Neuronal stem cell (in vitro differentiated cells): ENCODE results near the gene CARMIL1.

Experiments
- DNase-seq: peaks from one replicate; pipeline ENCODE4 v3.0.0-alpha.2; 2013; ENCODE audit warnings: low spot score
- H2AFZ ChIP-seq: one replicate; pipeline ENCODE4 v1.6.1; 2013; ENCODE audit warnings: mild to moderate bottlenecking, low read length, inconsistent platforms
- H2AK5ac ChIP-seq: 2 replicates; pipeline ENCODE4 v1.6.1; 2013; ENCODE audit warnings: low read depth, mild to moderate bottlenecking, inconsistent platforms, low read length, moderate library complexity, mixed read lengths
- H2BK120ac ChIP-seq: 2 replicates; pipeline ENCODE4 v1.6.1; 2013; ENCODE audit warnings: low read depth, mild to moderate bottlenecking, inconsistent platforms, low read length, moderate library complexity, mixed read lengths
- H2BK12ac ChIP-seq: one replicate; pipeline ENCODE4 v1.6.1; 2013; ENCODE audit warnings: low read length, inconsistent platforms
- H2BK15ac ChIP-seq: 2 replicates; pipeline ENCODE4 v1.6.1; 2013; ENCODE audit warnings: mild to moderate bottlenecking, low read length, inconsistent platforms, mixed read lengths
- H2BK5ac ChIP-seq: one replicate; pipeline ENCODE4 v1.6.1; 2013; ENCODE audit warnings: inconsistent platforms, mild to moderate bottlenecking, low read length, moderate library complexity
- H3K14ac ChIP-seq: one replicate; pipeline ENCODE4 v1.6.1; 2013; ENCODE audit warnings: low read length, inconsistent platforms
- H3K18ac ChIP-seq: 2 replicates; pipeline ENCODE4 v1.6.1; 2013; ENCODE audit warnings: low read length, inconsistent platforms
- H3K23ac ChIP-seq: 2 replicates; pipeline ENCODE4 v1.6.1; 2013; ENCODE audit warnings: low read depth, mild to moderate bottlenecking, mixed read lengths, low read length, inconsistent platforms; ENCODE audit not compliant: poor library complexity
- H3K27ac ChIP-seq: replicated peaks from 3 replicates; pipeline ENCODE4 v1.5.1; 2013; ENCODE audit warnings: low read length, inconsistent platforms
- H3K27me3 ChIP-seq, 3 experiments: 2 replicates each; pipeline ENCODE4 v1.6.1; 2013; ENCODE audit warnings: low read length in 3 of 3, mild to moderate bottlenecking in 2 of 3, inconsistent platforms in 1 of 3, low read depth in 1 of 3, mixed read lengths in 1 of 3, moderate library complexity in 1 of 3; ENCODE audit not compliant: control insufficient read depth in 3 of 3, insufficient read depth in 3 of 3
- H3K36me3 ChIP-seq, 2 donors: replicated peaks in 1 of 2; 2 replicates each; pipeline ENCODE4 v1.6.1; 2013; ENCODE audit warnings: low read length in 2 of 2; ENCODE audit not compliant: control insufficient read depth in 2 of 2, insufficient read depth in 2 of 2
- H3K4ac ChIP-seq: 2 replicates; pipeline ENCODE4 v1.6.1; 2013; ENCODE audit warnings: inconsistent platforms, mild to moderate bottlenecking, low read length, moderate library complexity
- H3K4me1 ChIP-seq, 2 donors: 1 replicate in 1 of 2; 2 replicates in 1 of 2; pipeline ENCODE4 v1.6.1; 2013; ENCODE audit warnings: low read length in 2 of 2, low read depth in 1 of 2; ENCODE audit not compliant: control insufficient read depth in 2 of 2, insufficient read depth in 1 of 2
- H3K4me2 ChIP-seq: one replicate; pipeline ENCODE4 v1.6.1; 2013; ENCODE audit warnings: mild to moderate bottlenecking, low read length, inconsistent platforms; ENCODE audit not compliant: insufficient read depth, poor library complexity, severe bottlenecking
- H3K4me3 ChIP-seq, 2 donors: 2 replicates each; pipeline ENCODE4 v1.5.1; 2013; ENCODE audit warnings: low read length in 2 of 2, mild to moderate bottlenecking in 2 of 2, inconsistent platforms in 1 of 2, moderate library complexity in 1 of 2
- H3K79me1 ChIP-seq: one replicate; pipeline ENCODE4 v1.6.1; 2013; ENCODE audit warnings: low read depth, mild to moderate bottlenecking, inconsistent platforms, low read length, moderate library complexity
- H3K9ac ChIP-seq: one replicate; pipeline ENCODE4 v1.6.1; 2013; ENCODE audit warnings: mild to moderate bottlenecking, low read depth, low read length, inconsistent platforms; ENCODE audit not compliant: poor library complexity
- H3K9me3 ChIP-seq, 2 donors: replicated peaks in 1 of 2; 2 replicates each; pipeline versions ENCODE3 to v1.6.1; 2013; ENCODE audit warnings: low read length in 2 of 2, mild to moderate bottlenecking in 2 of 2, inconsistent platforms in 1 of 2, low read depth in 1 of 2, mixed read lengths in 1 of 2, moderate library complexity in 1 of 2; ENCODE audit not compliant: control insufficient read depth in 2 of 2, insufficient read depth in 1 of 2
- H4K8ac ChIP-seq: one replicate; pipeline ENCODE4 v1.6.1; 2013; ENCODE audit warnings: low read depth, mild to moderate bottlenecking, inconsistent platforms, low read length, moderate library complexity
- H4K91ac ChIP-seq: one replicate; pipeline ENCODE4 v1.6.1; 2013; ENCODE audit warnings: low read length, low read depth, mild to moderate bottlenecking, inconsistent platforms; ENCODE audit not compliant: poor library complexity
- WGBS, 2 donors: extraction: QIAGEN DNeasy Blood & Tissue Kit; methylation state at CpG; one replicate each; pipeline ENCODE4 v1.1.7; 2013; ENCODE audit warnings: missing lambda C conversion rate in 2 of 2, mixed read lengths in 1 of 2; ENCODE audit not compliant: insufficient read length in 2 of 2, insufficient replicate concordance in 1 of 2; ENCODE audit errors: extremely low coverage in 2 of 2; 5-methylcytosine and 5-hydroxymethylcytosine counted together

Gene CARMIL1

GRCh38 chr6:25508051-25508450 lies 228.9 kb downstream of the CARMIL1 start:
- WGBS, 2 donors, result no CpG with 5 or more reads among the region's 3 CpGs
- Histone ChIP-seq H3K4me3 (no peak overlapping the region), H2BK12ac (no peak overlapping the region), H2AK5ac (no peak overlapping the region), H3K4me1 (peaks cover 0 to 1% of the 10 kb centered on the region in 2 donors), H3K18ac (no peak overlapping the region), H3K23ac (no peak overlapping the region), H4K8ac (no peak overlapping the region), H3K4me2 (no peak overlapping the region), H4K91ac (no peak overlapping the region), H3K4ac (no peak overlapping the region), H2BK15ac (no peak overlapping the region), H3K79me1 (no peaks in the 10 kb centered on the region), H3K36me3 (no peaks in the 10 kb centered on the region), H2AFZ (no peak overlapping the region), H3K27ac (no peak overlapping the region), H3K14ac (no peak overlapping the region), H3K9me3 (peaks cover 0 to 5% of the 10 kb centered on the region in 2 donors), H3K9ac (no peak overlapping the region), H2BK5ac (no peak overlapping the region), H3K27me3 (no peaks in the 10 kb centered on the region), H2BK120ac (no peak overlapping the region)
- no peak for DNase-seq

GRCh38 chr6:25511376-25511775 lies 232.2 kb downstream of the CARMIL1 start:
- WGBS, 2 donors, result no CpG with 5 or more reads among the region's 2 CpGs
- H3K14ac ChIP-seq, result no peak overlapping the region

GRCh38 chr6:25512560-25512959 lies 233.4 kb downstream of the CARMIL1 start:
- Histone ChIP-seq H2BK15ac (no peak overlapping the region), H3K4me3 (no peak overlapping the region), H3K79me1 (no peaks in the 10 kb centered on the region), H3K27ac (no peak overlapping the region), H3K27me3 (no peaks in the 10 kb centered on the region), H3K18ac (no peak overlapping the region), H3K4me2 (no peak overlapping the region), H2AFZ (no peak overlapping the region), H4K91ac (no peak overlapping the region), H2AK5ac (no peak overlapping the region), H3K9ac (no peak overlapping the region), H3K4me1 (peaks cover 0 to 1% of the 10 kb centered on the region in 2 donors), H2BK120ac (no peak overlapping the region), H2BK12ac (no peak overlapping the region), H3K9me3 (peaks cover 2 to 5% of the 10 kb centered on the region in 2 donors), H3K36me3 (no peaks in the 10 kb centered on the region), H3K4ac (no peak overlapping the region), H3K14ac (no peak overlapping the region), H3K23ac (no peak overlapping the region), H4K8ac (no peak overlapping the region), H2BK5ac (no peak overlapping the region)
- DNase-seq, result no peak

More at GRCh38 chr6:25511376-25511775, 232.2 kb downstream of the CARMIL1 start:
- H2AFZ ChIP-seq, result no peak overlapping the region
- H3K36me3 ChIP-seq, result no peaks in the 10 kb centered on the region
- no peak overlapping the region for H2BK15ac ChIP-seq
- no peak for DNase-seq
- no peak overlapping the region for H4K8ac ChIP-seq
- H3K4ac ChIP-seq, result no peak overlapping the region
- H3K4me3 ChIP-seq, result no peak overlapping the region
- peaks cover 2 to 5% of the 10 kb centered on the region in 2 donors for H3K9me3 ChIP-seq
- peaks cover 0 to 1% of the 10 kb centered on the region in 2 donors for H3K4me1 ChIP-seq
- no peak overlapping the region for H3K4me2 ChIP-seq
- H2BK12ac ChIP-seq, result no peak overlapping the region
- H3K9ac ChIP-seq, result no peak overlapping the region
- no peaks in the 10 kb centered on the region for H3K27me3 ChIP-seq
- H3K79me1 ChIP-seq, result no peaks in the 10 kb centered on the region
- no peak overlapping the region for H3K18ac ChIP-seq
- no peak overlapping the region for H3K23ac ChIP-seq
- H2AK5ac ChIP-seq, result no peak overlapping the region
- H2BK5ac ChIP-seq, result no peak overlapping the region
- no peak overlapping the region for H2BK120ac ChIP-seq
- no peak overlapping the region for H3K27ac ChIP-seq
- no peak overlapping the region for H4K91ac ChIP-seq

- Histone ChIP-seq H3K9me3 (no peaks in the 10 kb centered on the region), H4K91ac (no peak overlapping the region), H3K36me3 (no peaks in the 10 kb centered on the region), H2AK5ac (no peak overlapping the region), H2BK120ac (no peak overlapping the region), H3K79me1 (no peaks in the 10 kb centered on the region), H3K4me1 (no peaks in the 10 kb centered on the region), H3K9ac (no peak overlapping the region), H3K4me3 (no peak overlapping the region), H4K8ac (no peak overlapping the region), H2BK15ac (no peak overlapping the region), H3K27ac (no peak overlapping the region), H2BK12ac (no peak overlapping the region), H3K23ac (no peak overlapping the region), H3K4ac (no peak overlapping the region), H2BK5ac (no peak overlapping the region), H3K18ac (no peak overlapping the region), H3K27me3 (no peaks in the 10 kb centered on the region), H3K14ac (no peak overlapping the region), H3K4me2 (no peak overlapping the region), H2AFZ (no peak overlapping the region)
- DNase-seq, result no peak
Measured at GRCh38 chr6:25519856-25520255, 240.7 kb downstream of the CARMIL1 start.
